AG04450 (cell line): Measurements from ENCODE around the gene MAPK10. TPM values are rescaled to one million over a fixed set of nuclear protein-coding genes. Genes with fewer than 3 reads are reported as not detected.

Source experiments
- CTCF ChIA-PET: fragments of 300-600, 350-600 bp; formaldehyde crosslinking; extraction: SDS; loops from one replicate; lab custom pipeline; 2022; ENCODE audit warnings: antibody characterized with exemption, inconsistent platforms; lab: Charles Lee
- POLR2A ChIA-PET: fragments of 350-600 bp; formaldehyde crosslinking; extraction: SDS; loops from one replicate; lab custom pipeline; 2021; ENCODE audit warnings: antibody characterized with exemption, inconsistent platforms; lab: Yijun Ruan, JAX
- DNase-seq: peaks from one replicate; pipeline ENCODE4 v3.0.0-alpha.2; 2011; ENCODE audit warnings: low read depth, low spot score
- H3K27ac ChIP-seq: one replicate; pipeline ENCODE4 v1.5.1; 2012; ENCODE audit warnings: low read depth, low read length, control low read depth
- H3K27me3 ChIP-seq: one replicate; pipeline ENCODE4 v1.6.0; 2012; ENCODE audit warnings: low read length; ENCODE audit not compliant: control insufficient read depth, insufficient read depth
- H3K4me3 ChIP-seq: 2 replicates; pipeline ENCODE4 v1.5.1; 2011; ENCODE audit warnings: mild to moderate bottlenecking, low read depth, low read length, control low read depth
- H3K9me3 ChIP-seq: 2 replicates; pipeline ENCODE4 v1.5.1; 2012; ENCODE audit warnings: low read length; ENCODE audit not compliant: control insufficient read depth, insufficient read depth
- CTCF ChIP-seq: IDR thresholded peaks from 2 replicates; pipeline ENCODE4 v1.5.1; 2011; ENCODE audit warnings: low read depth, low read length, control low read depth, inconsistent platforms
- polyA plus RNA-seq: library from polyadenylated mRNA; depleted of rRNA; stranded (reverse); fragments of >200 nt; gene quantifications from 2 replicates; pipeline ENCODE4 v1.2.3, GENCODE V29; 2011

The MAPK10 gene
- polyA plus RNA-seq, 1 experiment: 16.3 TPM

GRCh38 chr4:86242677-86243076 lies 117.2 kb downstream of the MAPK10 start:
- TF ChIP-seq CTCF: no peak
- ChIA-PET POLR2A (no interaction called here), CTCF (no interaction called here)
- Histone ChIP-seq H3K27ac (no peak overlapping the region), H3K4me3 (no peak overlapping the region), H3K9me3 (peaks cover 3% of the 10 kb centered on the region; the same call in 1 of the 2 replicates), H3K27me3 (no peaks in the 10 kb centered on the region)
- DNase-seq: no peak

GRCh38 chr4:86235549-86235948 lies 124.3 kb downstream of the MAPK10 start:
- Histone ChIP-seq H3K4me3 (no peak overlapping the region), H3K27ac (no peak overlapping the region), H3K27me3 (no peaks in the 10 kb centered on the region), H3K9me3 (no peaks in the 10 kb centered on the region)
- DNase-seq: no peak
- POLR2A ChIA-PET: no interaction called here
- CTCF ChIA-PET: no interaction called here
- no peak for TF ChIP-seq CTCF

DNA sequence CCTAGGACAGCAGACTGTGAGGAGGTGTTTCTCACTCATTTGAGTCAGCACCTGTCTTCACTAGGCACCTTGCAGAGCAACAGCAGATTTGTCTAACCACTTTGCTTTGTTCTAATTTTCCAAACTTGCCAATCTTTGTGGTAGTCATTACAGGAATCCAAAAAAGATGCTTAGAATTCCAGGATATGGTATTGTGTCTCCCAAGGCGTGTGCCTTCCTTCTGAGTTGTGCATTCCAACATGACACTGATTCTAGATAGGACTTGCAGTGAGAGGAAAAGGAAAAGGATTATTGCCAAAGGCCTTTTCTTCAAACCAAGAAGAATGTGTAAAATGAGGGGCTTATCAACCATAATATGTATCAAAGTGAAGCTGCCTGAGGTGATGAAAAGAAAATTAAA lies 126.2 kb downstream of the MAPK10 start:
- H3K27ac ChIP-seq: no peak overlapping the region
- H3K4me3 ChIP-seq: no peak overlapping the region
- CTCF ChIA-PET: interaction anchor here (1.4 kb wide), 1 partner anchor 10 kb away, joined by 5 read pairs; no protein-coding TSS in a partner anchor
- POLR2A ChIA-PET: no interaction called here
- H3K27me3 ChIP-seq: no peaks in the 10 kb centered on the region
- no peak for DNase-seq
- H3K9me3 ChIP-seq: no peaks in the 10 kb centered on the region
- no peak for TF ChIP-seq CTCF

GRCh38 chr4:86233090-86233489 lies 126.8 kb downstream of the MAPK10 start:
- Histone ChIP-seq H3K27ac (no peak overlapping the region), H3K4me3 (no peak overlapping the region), H3K27me3 (no peaks in the 10 kb centered on the region), H3K9me3 (no peaks in the 10 kb centered on the region)
- ChIA-PET CTCF (interaction anchor here (1.0 to 1.4 kb wide), 2 partner anchors 10 to 263 kb away, joined by 3 to 5 read pairs; no protein-coding TSS in a partner anchor), POLR2A (no interaction called here)
- no peak for TF ChIP-seq CTCF
- DNase-seq: no peak

DNA sequence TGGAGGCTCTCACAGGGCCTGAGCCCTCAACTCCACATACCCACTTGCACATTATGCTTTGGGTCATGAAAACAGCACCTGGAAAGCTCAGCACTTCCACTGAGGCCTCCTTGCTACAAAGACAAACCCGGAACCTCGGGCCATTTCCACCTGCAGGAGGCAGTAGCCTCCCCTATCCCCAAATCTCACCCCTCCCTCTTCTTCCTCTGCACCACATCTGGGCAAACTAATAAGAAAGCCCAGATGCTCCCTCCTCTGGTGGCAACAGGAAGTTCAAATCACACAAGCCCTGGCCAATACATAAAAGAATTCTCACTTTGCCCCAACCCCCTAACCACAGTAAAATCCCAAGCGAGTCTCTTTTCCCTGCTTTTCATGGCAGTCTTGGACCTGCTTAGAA lies 136.4 kb downstream of the MAPK10 start:
- H3K9me3 ChIP-seq: no peaks in the 10 kb centered on the region
- no peak overlapping the region for H3K27ac ChIP-seq
- peak; percentile 7 for DNase-seq
- ChIA-PET CTCF (interaction anchor here (1.3 to 1.4 kb wide), 2 partner anchors 10 to 83 kb away, joined by 3 to 5 read pairs; no protein-coding TSS in a partner anchor), POLR2A (no interaction called here)
- no peaks in the 10 kb centered on the region for H3K27me3 ChIP-seq
- peak; percentile 60 for TF ChIP-seq CTCF
- H3K4me3 ChIP-seq: no peak overlapping the region
